Stimulated activated naive CD8-positive, alpha-beta T cell treated with anti-CD3 and anti-CD28 coated beads, Interleukin-15, Interleukin-2, amounts not matched to agents 100 U/mL and 50 U/mL, for 24 hours (primary cell): ENCODE data around the gene ZC3H7A.
"Not testable (repeated sequence)": the region's sequence is repeated elsewhere in the genome, so short reads cannot be mapped to it uniquely, and the experiment has no call there.

ENCODE experiments used
- ATAC-seq: fragments of 150-1000 bp; cut with Tn5 transposase; one replicate; pipeline ENCODE4 v1.10.0; 2021
- DNase-seq: peaks from one replicate; pipeline ENCODE4 v3.0.0; 2021

Gene ZC3H7A

GRCh38 chr16:11797166-11797956 lies at the start of gene ZC3H7A:
ZC3H7A (minus strand) TSS chr16:11797258; CDS start chr16:11782354, 14,904 bp downstream.
- DNase-seq: peak; percentile 94
- peak; percentile 99 for ATAC-seq

- DNase-seq (no peak), ATAC-seq (no peak)
Observed at GRCh38 chr16:11844499-11844898, 47.4 kb upstream of the ZC3H7A start.

- ATAC-seq (no peak), DNase-seq (no peak)
Observed at GRCh38 chr16:11843861-11844260, 46.8 kb upstream of the ZC3H7A start.

GRCh38 chr16:11843206-11843605 lies 46.1 kb upstream of the ZC3H7A start:
- no peak for DNase-seq
- ATAC-seq: no peak

- DNase-seq: no peak
- no peak for ATAC-seq
Observed at GRCh38 chr16:11841026-11841425, 44.0 kb upstream of the ZC3H7A start.

GRCh38 chr16:11836650-11837244 lies 39.7 kb upstream of the ZC3H7A start:
- DNase-seq (no peak), ATAC-seq (no peak)

- DNase-seq: no peak
- ATAC-seq: no peak
Observed at GRCh38 chr16:11835891-11836649, 39.0 kb upstream of the ZC3H7A start.

- no peak for DNase-seq
- no peak for ATAC-seq
Observed at GRCh38 chr16:11835309-11835708, 38.3 kb upstream of the ZC3H7A start.

GRCh38 chr16:11833951-11834695 lies 37.1 kb upstream of the ZC3H7A start:
- ATAC-seq (no peak), DNase-seq (no peak)

GRCh38 chr16:11828696-11829095 lies 31.6 kb upstream of the ZC3H7A start:
- DNase-seq (no peak), ATAC-seq (no peak)

- DNase-seq, ATAC-seq: not testable (repeated sequence)
Observed at GRCh38 chr16:11825520-11826165, 28.6 kb upstream of the ZC3H7A start.

GRCh38 chr16:11824362-11824761 lies 27.3 kb upstream of the ZC3H7A start:
- DNase-seq (no peak), ATAC-seq (no peak)

- DNase-seq, ATAC-seq: not testable (repeated sequence)
Observed at GRCh38 chr16:11823645-11824044, 26.6 kb upstream of the ZC3H7A start.

GRCh38 chr16:11819798-11820197 lies 22.7 kb upstream of the ZC3H7A start:
- ATAC-seq (peak; percentile 36), DNase-seq (no peak)

- not testable (repeated sequence) for ATAC-seq, DNase-seq
Observed at GRCh38 chr16:11818970-11819369, 21.9 kb upstream of the ZC3H7A start.

- no peak for DNase-seq
- no peak for ATAC-seq
Observed at GRCh38 chr16:11816123-11816522, 19.1 kb upstream of the ZC3H7A start.

GRCh38 chr16:11814800-11815199 lies 17.7 kb upstream of the ZC3H7A start:
- ATAC-seq, DNase-seq: not testable (repeated sequence)

- no peak for ATAC-seq
- no peak for DNase-seq
Observed at GRCh38 chr16:11806721-11807120, 9.7 kb upstream of the ZC3H7A start.

- ATAC-seq (no peak), DNase-seq (no peak)
Observed at GRCh38 chr16:11805556-11805955, 8.5 kb upstream of the ZC3H7A start.

GRCh38 chr16:11801481-11802021 lies 4.5 kb upstream of the ZC3H7A start:
- DNase-seq: no peak

GRCh38 chr16:11800382-11800718 lies 3.3 kb upstream of the ZC3H7A start:
- ATAC-seq (no peak), DNase-seq (no peak)

More at GRCh38 chr16:11801481-11802021, 4.5 kb upstream of the ZC3H7A start:
- ATAC-seq: no peak
